ENCODE data around the gene SHKBP1. TPM values are rescaled to one million over a fixed set of nuclear protein-coding genes. Genes with fewer than 3 reads are reported as not detected.

The SHKBP1 gene
- total RNA-seq, 2 experiments from 2014 or later, result 49.4 to 115 TPM

DNA sequence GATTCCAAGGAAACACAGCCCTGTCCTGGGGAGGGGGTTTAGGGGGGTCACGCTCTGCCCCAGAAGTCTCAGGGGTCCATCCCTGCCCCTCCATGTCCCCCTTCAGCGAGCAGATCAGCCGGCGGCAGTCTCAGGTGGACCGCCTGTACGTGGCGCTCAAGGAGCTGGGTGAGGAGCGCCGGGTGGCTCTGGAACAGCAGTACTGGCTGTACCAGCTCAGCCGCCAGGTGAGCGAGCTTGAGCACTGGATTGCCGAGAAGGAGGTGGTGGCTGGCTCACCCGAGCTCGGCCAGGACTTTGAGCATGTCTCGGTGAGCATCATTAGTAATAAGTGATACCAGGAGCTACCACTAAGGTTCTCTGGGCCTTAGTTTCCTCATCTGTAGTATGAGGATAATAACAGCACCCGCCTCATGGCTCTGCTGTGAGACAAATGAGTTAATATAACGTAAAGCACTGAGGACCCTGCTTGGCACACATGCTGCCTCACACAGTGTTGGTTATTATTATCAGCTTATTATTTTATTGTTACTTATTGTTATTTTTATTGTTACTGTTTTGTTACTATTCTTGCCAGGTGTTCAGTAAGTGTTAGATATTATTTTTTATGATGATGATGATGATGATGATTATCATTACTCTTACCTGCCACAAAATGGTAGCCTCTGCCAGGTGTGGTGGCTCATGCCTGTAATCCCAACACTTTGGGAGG, 20.5 kb upstream of the SHKBP1 start:
- no peaks in the 10 kb centered on the region for H3K4me1 ChIP-seq (ENCODE audit: insufficient read depth, low read length, poor library complexity, severe bottlenecking)
- no peak for TF ChIP-seq EZH2phosphoT487 (IDR thresholded peaks at IDR 0.05; ENCODE audit: borderline replicate concordance, low read depth, low read length)
- TF ChIP-seq, protein P1, sequence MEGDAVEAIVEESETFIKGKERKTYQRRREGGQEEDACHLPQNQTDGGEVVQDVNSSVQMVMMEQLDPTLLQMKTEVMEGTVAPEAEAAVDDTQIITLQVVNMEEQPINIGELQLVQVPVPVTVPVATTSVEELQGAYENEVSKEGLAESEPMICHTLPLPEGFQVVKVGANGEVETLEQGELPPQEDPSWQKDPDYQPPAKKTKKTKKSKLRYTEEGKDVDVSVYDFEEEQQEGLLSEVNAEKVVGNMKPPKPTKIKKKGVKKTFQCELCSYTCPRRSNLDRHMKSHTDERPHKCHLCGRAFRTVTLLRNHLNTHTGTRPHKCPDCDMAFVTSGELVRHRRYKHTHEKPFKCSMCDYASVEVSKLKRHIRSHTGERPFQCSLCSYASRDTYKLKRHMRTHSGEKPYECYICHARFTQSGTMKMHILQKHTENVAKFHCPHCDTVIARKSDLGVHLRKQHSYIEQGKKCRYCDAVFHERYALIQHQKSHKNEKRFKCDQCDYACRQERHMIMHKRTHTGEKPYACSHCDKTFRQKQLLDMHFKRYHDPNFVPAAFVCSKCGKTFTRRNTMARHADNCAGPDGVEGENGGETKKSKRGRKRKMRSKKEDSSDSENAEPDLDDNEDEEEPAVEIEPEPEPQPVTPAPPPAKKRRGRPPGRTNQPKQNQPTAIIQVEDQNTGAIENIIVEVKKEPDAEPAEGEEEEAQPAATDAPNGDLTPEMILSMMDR (conservative IDR thresholded peaks at IDR 0.05; ENCODE audit: low read length), result no peak
- H3K4me3 ChIP-seq (ENCODE audit: low read depth, low read length, poor library complexity, severe bottlenecking), result no peak overlapping the region
- no peaks in the 10 kb centered on the region for H3K36me3 ChIP-seq (ENCODE audit: insufficient read depth, low read length)
- H3K9me3 ChIP-seq (ENCODE audit: low read length), result no peaks in the 10 kb centered on the region
- no peaks in the 10 kb centered on the region for H3K79me2 ChIP-seq (ENCODE audit: insufficient read depth, low read depth, low read length)
- H3K4me2 ChIP-seq (ENCODE audit: low read length), result no peak overlapping the region
- no peak overlapping the region for H3K27ac ChIP-seq (ENCODE audit: low read depth, low read length, poor library complexity, severe bottlenecking)
- H3K9me2 ChIP-seq (ENCODE audit: insufficient read depth, low read length), result no peaks in the 10 kb centered on the region
- no peak for DNase-seq (ENCODE audit: low spot score)
- BruUV-seq (replicated peaks), result no TSS peak
- H4K20me1 ChIP-seq (ENCODE audit: insufficient read depth, low read length), result no peaks in the 10 kb centered on the region
- ChIA-PET POLR2A (interaction anchor here (0.7 kb wide), 1 partner anchor 81 kb away, joined by 3 read pairs; no protein-coding TSS in a partner anchor), CTCF (ENCODE audit: unreplicated experiment) (interaction anchor here (0.6 kb wide), 1 partner anchor 13 kb away, joined by 6 read pairs; no protein-coding TSS in a partner anchor)
- intact Hi-C loops (cut with micrococcal nuclease; ENCODE audit: unreplicated experiment), result no loop called here
- no peak overlapping the region for H2AFZ ChIP-seq (ENCODE audit: low read length)

DNA sequence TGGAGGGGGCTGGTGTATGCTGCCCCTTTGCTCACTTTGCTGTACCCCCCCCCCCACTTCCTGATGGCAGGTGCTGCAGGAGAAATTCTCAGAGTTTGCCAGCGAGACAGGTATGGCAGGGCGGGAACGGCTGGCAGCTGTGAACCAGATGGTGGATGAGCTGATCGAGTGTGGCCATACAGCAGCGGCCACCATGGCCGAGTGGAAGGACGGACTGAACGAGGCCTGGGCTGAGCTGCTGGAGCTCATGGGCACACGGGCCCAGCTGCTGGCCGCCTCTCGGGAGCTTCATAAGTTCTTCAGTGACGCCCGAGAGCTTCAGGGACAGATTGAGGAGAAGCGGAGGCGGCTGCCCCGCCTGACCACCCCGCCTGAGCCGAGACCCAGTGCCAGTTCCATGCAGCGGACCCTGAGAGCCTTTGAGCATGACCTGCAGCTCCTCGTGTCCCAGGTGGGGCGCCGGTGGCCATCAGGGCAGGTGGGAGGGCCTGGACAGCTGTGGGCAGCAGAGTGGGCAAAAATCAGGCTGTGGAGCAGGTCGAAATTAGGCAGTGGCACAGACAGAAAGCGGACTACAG, 19.6 kb upstream of the SHKBP1 start:
- no TSS peak for BruUV-seq (replicated peaks)
- no peaks in the 10 kb centered on the region for H3K36me3 ChIP-seq (ENCODE audit: insufficient read depth, low read length)
- no peaks in the 10 kb centered on the region for H3K9me3 ChIP-seq (ENCODE audit: low read length)
- no peak overlapping the region for H3K4me3 ChIP-seq (ENCODE audit: low read depth, low read length, poor library complexity, severe bottlenecking)
- ChIA-PET CTCF (ENCODE audit: unreplicated experiment) (interaction anchor here (0.5 kb wide), 1 partner anchor 322 kb away, joined by 4 read pairs; no protein-coding TSS in a partner anchor), POLR2A (interaction anchor here (0.5 to 0.7 kb wide), 3 partner anchors 36 to 806 kb away, joined by 3 to 5 read pairs (median 4); no protein-coding TSS in a partner anchor)
- H3K27ac ChIP-seq (ENCODE audit: low read depth, low read length, poor library complexity, severe bottlenecking), result no peak overlapping the region
- H3K9me2 ChIP-seq (ENCODE audit: insufficient read depth, low read length), result no peaks in the 10 kb centered on the region
- H3K79me2 ChIP-seq (ENCODE audit: insufficient read depth, low read depth, low read length), result no peaks in the 10 kb centered on the region
- no peak overlapping the region for H3K4me2 ChIP-seq (ENCODE audit: low read length)
- intact Hi-C loops (cut with micrococcal nuclease; ENCODE audit: unreplicated experiment), result no loop called here
- no peak for TF ChIP-seq EZH2phosphoT487 (IDR thresholded peaks at IDR 0.05; ENCODE audit: borderline replicate concordance, low read depth, low read length)
- TF ChIP-seq, protein P1 (conservative IDR thresholded peaks at IDR 0.05; ENCODE audit: low read length), result no peak
- H2AFZ ChIP-seq (ENCODE audit: low read length), result no peak overlapping the region
- no peak for DNase-seq (ENCODE audit: low spot score)
- no peaks in the 10 kb centered on the region for H3K4me1 ChIP-seq (ENCODE audit: insufficient read depth, low read length, poor library complexity, severe bottlenecking)
- no peaks in the 10 kb centered on the region for H4K20me1 ChIP-seq (ENCODE audit: insufficient read depth, low read length)

GRCh38 chr19:40559394-40559793, 17.3 kb upstream of the SHKBP1 start:
- intact Hi-C loops (cut with micrococcal nuclease; ENCODE audit: unreplicated experiment), result no loop called here
- Histone ChIP-seq H3K27ac (ENCODE audit: low read depth, low read length, poor library complexity, severe bottlenecking) (no peak overlapping the region), H3K36me3 (ENCODE audit: insufficient read depth, low read length) (no peaks in the 10 kb centered on the region), H3K79me2 (ENCODE audit: insufficient read depth, low read depth, low read length) (no peaks in the 10 kb centered on the region), H2AFZ (ENCODE audit: low read length) (no peak overlapping the region), H3K4me1 (ENCODE audit: insufficient read depth, low read length, poor library complexity, severe bottlenecking) (no peaks in the 10 kb centered on the region), H3K4me3 (ENCODE audit: low read depth, low read length, poor library complexity, severe bottlenecking) (no peak overlapping the region), H3K9me2 (ENCODE audit: insufficient read depth, low read length) (no peaks in the 10 kb centered on the region), H3K4me2 (ENCODE audit: low read length) (no peak overlapping the region), H4K20me1 (ENCODE audit: insufficient read depth, low read length) (no peaks in the 10 kb centered on the region), H3K9me3 (ENCODE audit: low read length) (no peaks in the 10 kb centered on the region)
- no peak for TF ChIP-seq EZH2phosphoT487 (IDR thresholded peaks at IDR 0.05; ENCODE audit: borderline replicate concordance, low read depth, low read length)
- TF ChIP-seq, protein P1 (conservative IDR thresholded peaks at IDR 0.05; ENCODE audit: low read length), result no peak
- ChIA-PET POLR2A (interaction anchor here (1.6 kb wide), 1 partner anchor 12 kb away, joined by 4 read pairs; no protein-coding TSS in a partner anchor), CTCF (ENCODE audit: unreplicated experiment) (no interaction called here)
- DNase-seq (ENCODE audit: low spot score), result no peak
- no TSS peak for BruUV-seq (replicated peaks)
